ENCODE measurements around the gene HES4.
"Not testable (repeated sequence)": the region's sequence is repeated elsewhere in the genome, so short reads cannot be mapped to it uniquely, and the experiment has no call there.

HES4 gene

DNA sequence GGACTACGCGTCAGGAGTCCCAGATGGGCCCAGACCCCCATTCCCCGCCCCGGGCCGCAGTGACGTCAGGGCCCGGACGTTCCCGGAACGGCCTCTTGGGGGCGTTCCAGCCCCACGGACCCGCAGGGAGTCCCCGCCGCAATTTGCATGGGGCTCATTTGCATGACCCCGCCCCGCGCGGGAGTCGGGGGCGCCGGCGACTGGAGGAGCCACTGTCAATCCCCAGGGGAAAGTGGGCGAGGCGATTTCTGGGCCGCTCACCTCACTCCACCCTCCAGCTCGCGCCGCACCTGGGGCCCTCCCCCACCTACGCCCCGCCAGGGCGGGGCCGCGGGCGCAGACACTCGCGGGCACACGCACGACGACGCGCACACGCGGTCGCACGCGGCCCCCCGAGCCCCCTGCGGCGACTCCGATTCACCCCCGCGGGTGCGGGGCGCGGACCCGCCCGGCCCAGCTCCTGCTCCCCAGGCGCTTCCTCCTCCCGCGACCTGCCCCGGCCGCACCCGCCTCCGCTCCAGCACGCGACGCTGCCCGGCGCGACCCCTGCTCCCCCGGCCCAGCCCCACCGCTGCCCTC is 33.2 kb upstream of the HES4 start:
- DNase-seq (ENCODE audit: low read depth) = peak; percentile 77

DNA sequence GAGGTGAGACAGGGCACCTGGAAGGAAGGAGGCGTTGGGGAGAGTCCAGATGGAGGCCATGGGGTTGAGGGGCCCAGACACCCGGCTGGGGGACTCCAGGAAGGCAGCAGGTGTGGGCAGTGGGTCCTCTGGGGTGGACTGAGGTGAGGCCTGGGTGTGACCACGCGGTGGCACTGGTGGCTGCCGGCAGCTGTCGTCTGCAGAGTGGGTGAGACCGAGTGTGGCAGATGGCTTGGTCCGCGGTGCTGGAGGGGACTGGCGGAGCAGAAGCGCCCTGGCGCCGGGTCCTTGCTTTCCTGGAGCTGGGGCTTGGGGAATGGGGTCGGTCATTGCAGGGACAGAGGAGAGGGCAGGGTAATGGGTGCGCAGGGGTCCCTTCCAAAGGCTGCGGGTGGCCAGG is 32.5 kb upstream of the HES4 start:
- DNase-seq (ENCODE audit: low read depth) = no peak

DNA sequence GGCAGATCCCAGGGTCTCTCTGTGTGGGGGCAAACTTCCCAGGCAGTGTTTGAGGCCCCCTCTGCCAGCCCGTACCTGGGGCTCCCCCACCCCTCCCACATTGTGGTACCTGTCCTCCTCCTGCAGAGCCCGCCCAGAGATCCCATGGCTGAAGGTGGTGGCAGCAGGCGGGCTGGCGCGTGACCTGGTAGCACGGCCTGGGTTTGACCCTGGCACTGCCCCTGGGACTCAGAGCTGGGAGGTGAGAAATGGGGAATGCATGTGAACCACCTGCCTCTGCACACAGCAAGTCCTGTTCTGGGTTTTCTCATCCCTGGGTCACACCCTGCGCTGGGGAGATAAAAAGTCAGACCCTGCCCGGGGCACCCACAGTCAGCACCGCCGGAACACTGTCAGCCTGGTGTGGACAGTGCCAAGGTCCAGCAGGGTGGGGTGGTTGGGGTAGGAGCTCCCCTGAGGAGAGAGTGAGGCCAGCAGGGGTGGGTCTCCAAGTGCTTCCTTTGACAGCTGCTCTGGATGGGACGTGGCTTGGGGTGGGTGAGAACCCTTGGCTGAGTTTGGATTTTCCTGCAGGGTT is 31.9 kb upstream of the HES4 start:
- no peak for DNase-seq (ENCODE audit: low read depth)

DNA sequence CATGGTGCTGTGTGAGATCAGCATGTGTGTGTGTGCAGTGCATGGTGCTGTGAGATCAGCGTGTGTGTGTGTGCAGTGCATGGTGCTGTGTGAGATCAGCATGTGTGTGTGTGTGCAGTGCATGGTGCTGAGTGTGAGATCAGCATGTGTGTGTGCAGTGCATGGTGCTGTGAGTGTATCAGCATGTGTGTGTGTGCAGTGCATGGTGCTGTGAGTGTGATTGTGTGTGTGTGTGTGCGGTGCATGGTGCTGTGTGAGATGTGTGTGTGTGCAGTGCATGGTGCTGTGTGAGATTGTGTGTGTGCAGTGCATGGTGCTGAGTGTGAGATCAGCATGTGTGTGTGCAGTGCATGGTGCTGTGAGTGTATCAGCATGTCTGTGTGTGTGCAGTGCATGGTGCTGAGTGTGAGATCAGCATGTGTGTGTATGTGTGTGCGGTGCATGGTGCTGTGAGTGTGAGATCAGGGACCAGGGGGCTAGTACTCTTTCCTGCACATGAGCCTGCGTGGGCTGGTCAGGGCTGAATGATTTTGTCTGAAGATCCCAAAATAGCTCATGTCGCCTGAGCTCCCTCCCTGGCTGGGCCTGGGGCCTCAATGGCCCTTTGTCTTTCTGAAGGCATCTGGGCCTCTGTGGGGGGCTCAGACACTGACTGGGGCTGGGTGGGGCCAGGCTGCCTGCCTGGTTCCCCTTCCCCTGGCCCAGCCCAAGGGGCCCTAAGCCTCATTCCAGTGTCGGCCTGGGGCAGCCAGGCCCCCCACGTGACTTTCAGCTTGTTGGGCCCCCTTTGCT is 31.2 kb upstream of the HES4 start:
- not testable (repeated sequence) for DNase-seq (ENCODE audit: low read depth)

DNA sequence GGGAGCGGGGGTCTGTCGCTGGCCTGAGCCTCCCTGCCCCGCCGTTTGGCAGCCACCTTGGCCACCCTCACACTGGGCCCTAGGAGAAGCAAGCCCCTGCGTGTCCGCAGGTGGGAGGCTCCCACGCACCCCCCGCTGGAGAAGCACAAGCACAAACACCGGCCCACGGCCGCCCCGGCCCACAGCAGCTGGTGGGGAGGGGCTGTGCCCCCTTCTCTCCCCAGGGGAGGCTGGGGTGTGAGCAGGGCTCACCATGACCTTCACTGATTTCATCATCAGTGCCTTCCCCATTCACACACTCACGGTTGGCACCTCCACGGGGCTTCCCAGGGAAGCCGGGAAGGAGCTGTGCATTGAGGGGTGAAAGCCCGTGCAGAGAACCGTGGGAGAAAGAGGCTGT is 27.9 kb upstream of the HES4 start:
- DNase-seq (ENCODE audit: low read depth) = no peak

DNA sequence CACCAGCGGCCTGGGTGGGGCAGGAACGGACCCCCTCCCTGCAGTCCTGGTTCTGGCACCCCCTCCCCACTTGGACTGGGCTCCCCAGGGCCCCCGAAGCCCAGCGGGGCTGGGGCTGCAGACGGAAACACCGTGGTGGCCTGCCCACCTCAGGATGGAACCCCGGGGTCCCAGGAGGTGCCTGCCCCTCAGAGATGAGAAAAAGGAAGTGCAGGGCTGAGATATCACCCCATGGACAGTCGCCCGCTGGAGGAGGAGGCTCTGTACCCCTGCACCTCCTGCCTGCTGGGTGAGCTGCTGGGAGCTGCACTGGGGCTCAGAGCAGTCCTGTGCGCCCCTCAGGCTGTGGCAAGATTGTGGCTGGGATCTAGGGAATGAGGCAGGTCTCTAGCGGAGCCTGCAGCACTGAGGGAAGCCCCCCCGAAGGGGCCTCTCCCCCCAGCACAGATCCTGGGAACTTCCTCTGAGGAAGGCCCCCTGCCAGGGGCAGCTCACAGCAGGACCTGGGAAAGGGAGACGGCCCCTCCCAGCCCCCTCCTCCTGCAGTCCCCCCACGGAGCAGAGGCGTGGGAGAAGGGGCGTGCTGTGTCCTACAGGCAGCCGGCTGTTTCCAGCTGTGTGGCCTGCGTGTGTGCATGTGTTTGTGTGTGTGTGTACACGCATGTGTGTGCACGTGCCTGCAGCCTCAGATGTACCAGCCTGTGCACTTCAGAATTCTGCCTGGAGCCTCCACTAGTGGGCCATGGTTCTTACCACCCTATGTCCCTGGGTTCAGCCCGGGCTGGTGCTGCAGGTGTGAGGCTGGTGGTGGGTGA is 26.9 kb upstream of the HES4 start:
- no peak for DNase-seq (ENCODE audit: low read depth)

DNA sequence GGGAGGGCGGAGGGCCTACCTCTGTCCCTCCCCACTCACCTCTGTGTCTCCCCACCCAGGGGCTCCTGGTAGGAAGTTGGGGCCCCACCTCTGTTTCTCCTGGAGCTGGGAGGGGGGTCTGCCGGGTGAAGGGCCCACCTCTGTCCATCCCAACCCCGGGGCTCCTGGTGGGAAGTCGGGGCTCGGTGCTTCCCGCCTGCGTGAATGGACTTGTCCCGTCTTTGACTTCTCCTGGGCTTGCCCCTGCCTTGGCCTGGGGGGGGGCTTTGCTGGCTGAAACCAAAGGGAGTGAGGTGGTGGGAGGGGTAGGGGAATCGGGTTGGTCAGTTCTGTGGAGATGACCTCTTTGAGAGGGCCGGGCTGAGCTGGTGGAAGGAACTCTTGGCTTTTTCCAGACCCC is 25.8 kb upstream of the HES4 start:
- DNase-seq (ENCODE audit: low read depth) = no peak

DNA sequence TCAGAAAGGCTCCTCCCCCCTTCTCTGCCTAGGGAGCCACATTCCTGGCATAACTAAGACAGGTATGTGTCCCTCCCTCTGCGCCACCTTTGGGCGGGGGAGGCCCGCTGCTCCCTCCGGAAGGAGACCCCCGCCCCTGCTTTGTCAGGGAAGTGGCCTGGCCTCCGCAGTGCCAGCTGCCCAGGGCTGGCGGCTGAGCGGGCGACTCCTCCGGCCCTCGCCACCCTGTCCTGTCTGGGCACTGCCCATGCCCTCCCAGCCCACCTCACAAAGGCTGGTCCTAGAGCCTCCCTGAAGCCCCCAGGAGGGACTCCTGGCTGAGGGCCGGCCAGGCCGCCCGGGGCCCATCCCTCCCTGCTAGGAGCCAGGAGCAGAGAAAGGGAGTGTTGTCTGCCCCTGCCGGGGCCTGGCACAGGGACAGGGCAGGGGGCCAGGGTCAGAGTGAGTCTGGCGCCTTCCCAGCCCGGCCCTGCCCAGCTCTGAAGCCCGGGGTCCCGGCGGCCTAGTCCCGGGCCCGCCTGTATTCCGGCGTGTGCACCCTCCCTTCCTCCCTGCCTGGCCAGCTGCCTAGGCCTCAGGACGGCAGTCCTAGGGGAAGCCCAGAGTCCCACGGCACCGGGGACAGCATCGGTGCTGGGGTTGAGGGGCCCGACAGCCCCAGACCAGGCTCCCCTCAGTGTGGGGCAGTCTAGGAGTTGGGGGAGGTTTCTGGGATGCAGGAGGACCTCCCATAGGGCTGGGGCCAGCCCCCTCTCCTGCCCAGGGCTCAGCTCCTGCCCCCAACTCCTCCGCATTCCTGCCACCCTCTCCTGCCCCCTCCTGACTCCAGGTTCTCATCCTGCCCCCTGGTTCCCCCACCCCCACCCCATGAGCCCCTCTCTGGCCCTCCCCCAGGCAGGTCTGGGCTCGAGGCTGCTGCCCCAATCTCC is 25.1 kb upstream of the HES4 start:
- DNase-seq (ENCODE audit: low read depth) = no peak

DNA sequence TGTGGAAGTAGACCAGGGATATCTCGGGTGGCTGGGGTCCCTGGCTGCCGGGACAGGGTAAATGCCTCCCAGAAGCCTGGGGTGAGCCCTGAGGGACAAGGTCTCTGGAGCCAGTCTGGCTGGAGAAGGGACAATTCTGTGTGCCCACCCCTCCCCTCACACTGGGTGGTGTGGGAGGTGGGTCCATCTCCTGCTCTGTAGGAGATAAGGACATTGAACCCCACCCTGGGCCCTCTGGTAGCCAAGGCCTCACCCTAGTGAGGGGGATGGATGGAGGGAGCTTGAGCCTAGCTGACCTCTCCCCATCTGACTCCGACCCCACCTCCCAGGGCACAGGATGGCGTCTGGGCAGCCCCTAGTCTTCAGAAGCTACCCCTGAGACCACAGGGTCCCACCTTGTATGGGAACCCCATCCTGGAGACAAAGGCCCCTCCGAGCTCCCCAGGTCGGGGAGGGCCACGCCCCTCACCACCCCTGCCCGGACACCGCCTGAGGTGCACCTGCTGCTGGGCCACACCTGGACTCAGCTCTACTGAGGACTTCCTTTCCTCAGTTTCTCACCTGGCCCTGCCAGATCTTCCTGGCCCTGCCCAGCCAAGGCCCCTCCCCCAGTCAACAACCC is 24.4 kb upstream of the HES4 start:
- DNase-seq (ENCODE audit: low read depth) = no peak

DNA sequence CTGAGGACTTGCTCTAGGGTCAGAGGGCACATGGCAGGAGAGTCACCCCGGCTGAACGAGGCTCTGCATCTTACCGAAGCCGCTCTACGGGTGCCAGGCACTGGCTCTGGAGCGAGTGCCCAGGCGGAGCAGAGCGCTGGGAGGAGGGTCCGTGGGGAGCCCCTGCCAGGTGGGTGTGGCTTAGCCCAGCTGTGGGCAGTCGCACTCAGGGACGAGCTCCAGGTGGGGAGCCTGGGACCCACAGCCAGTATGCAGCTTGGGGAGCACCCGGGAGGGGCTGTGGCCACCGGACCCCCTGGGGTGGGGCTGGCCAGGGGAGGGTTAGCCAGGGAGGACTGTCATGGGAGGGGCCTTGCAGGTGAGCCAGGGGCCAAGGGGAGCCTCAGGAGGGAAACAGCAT is 23.8 kb upstream of the HES4 start:
- DNase-seq (ENCODE audit: low read depth) = no peak

DNA sequence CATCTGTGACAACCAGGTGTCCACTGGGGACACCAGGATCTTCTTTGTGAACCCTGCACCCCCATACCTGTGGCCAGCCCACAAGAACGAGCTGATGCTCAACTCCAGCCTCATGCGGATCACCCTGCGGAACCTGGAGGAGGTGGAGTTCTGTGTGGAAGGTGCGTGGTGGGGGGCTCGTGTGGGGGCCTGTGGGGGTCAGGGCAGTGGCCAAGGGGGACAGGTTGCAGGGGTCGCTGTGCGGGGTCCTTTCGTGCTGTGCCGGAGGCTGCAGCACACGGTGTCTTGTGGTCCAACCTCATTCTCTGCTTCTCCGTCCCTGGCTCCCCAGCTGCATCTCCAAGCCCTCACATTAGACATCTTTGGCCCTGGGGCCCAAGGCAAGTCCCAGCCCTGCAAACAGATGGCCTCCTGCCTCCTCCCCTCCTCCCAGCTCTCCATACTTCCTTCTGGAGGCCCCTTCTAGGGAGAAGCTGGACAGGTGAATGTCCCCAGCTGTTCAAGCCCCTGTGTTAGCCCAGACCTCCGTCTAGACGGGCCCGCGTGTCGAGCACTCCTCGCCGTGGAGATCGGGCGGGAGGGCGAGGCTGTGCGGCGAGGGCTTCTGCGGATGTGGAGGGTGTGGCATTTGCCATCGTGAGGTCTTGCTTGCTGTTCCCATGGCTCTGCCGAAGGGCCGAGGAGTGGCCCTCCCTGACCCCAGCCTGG is 22.6 kb upstream of the HES4 start:
- no peak for DNase-seq (ENCODE audit: low read depth)

DNA sequence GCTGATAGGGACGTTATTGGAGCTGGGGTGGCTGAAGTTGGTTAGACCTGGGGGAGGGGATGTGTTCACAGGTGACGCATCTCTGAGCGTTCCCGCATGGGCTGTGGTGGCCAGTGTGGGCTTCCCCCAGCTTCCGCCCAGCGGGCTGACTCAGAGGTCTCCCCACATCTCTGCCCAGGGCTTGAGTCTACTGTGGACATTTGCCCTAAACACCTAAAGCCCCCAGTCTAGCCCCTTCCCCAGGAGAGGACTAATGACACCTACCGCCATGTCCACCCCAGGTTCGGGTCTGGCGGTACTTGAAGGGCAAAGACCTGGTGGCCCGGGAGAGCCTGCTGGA is 22.0 kb upstream of the HES4 start:
- no peak for DNase-seq (ENCODE audit: low read depth)

DNA sequence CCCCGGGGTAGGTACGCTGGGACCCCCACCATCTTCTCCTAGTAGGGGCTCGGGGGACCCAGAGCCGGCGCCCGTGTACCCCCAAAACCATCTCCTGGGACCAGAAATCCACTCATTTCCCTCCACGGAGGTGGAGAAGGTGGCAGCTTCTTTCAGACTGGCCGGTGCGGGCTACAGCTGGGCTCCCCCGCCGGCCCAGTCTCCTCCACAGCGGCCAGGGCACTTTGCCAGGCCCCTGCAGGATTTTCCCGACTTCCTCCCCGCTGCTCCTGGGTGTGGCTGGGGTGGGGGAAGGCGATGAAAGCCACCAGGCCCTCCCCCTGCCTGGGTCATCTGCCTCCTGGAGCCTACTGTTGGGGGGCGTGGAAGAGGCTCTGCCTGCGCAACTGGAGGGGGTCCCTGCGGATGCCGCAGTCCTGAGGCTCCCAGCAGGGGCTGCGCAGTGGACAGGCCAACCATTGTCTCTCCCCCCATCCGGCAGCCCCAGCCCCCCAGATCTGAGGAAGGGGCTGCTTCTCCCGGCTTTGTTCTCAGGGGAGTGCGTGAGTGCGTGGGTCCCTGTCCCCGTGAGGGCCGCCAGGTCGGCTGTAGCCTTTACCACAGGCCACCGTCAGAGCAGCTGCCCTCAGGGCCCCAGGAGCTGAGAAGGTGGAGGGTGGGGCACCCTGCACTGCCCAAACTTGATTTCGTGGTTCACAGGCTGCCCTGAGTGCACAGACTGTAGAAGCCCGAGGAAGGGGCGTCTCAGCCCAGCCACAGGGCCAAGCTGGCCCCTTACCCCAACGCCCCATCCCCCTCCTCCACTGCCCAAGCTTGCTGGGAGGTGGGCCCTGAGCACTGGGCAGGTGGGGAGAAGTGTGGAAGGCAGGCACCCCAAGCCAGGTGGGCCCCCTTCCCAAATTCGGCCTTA is 21.4 kb upstream of the HES4 start:
- DNase-seq (ENCODE audit: low read depth) = no peak

DNA sequence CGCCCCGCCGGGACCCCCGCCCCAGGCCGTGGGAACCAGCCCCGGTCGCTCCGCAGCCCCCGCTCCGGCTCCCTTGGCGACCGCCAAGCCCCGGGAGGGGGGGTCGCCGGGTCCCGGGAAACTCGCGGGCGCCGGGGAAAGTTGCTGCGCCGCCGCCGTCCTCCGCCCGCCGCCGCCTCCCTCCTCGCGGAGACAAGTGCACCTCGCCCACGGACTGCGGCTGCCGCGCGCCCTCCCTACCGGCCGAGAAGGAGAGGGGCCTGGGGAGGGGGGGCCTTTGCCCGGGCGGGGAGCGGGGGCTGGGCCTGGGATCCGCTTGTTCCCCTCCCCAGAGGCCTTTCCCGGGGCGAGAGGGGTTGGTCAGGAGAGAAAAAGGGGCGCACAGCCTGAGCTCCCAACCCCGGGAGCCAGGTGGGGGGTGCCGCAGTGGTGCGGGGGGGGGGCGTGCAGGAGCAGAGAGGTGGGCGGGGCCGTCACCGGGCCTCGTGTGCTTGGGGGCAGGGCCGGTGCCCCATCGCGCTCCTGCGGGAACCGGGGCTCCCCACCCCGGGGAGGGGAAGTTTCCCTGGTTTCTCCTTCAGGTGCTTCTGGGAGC is 20.6 kb upstream of the HES4 start:
- no peak for DNase-seq (ENCODE audit: low read depth)

DNA sequence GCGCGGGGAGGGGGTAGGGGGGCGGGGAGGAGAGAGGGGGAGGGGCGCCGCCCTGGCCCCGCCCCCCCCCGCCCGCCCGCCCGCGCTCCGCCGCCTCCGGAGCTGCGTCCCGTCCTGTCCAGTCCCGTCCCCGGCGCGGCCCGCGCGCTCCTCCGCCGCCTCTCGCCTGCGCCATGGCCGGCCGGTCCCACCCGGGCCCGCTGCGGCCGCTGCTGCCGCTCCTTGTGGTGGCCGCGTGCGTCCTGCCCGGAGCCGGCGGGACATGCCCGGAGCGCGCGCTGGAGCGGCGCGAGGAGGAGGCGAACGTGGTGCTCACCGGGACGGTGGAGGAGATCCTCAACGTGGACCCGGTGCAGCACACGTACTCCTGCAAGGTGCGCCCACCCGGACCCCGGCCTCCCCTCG is 20.1 kb upstream of the HES4 start, which contains the start of gene AGRN:
Gene AGRN (plus strand): TSS at position 121 of the 405 bp plus-strand sequence. CDS start 53 bp downstream, at position 174.
- DNase-seq (ENCODE audit: low read depth) = no peak

DNA sequence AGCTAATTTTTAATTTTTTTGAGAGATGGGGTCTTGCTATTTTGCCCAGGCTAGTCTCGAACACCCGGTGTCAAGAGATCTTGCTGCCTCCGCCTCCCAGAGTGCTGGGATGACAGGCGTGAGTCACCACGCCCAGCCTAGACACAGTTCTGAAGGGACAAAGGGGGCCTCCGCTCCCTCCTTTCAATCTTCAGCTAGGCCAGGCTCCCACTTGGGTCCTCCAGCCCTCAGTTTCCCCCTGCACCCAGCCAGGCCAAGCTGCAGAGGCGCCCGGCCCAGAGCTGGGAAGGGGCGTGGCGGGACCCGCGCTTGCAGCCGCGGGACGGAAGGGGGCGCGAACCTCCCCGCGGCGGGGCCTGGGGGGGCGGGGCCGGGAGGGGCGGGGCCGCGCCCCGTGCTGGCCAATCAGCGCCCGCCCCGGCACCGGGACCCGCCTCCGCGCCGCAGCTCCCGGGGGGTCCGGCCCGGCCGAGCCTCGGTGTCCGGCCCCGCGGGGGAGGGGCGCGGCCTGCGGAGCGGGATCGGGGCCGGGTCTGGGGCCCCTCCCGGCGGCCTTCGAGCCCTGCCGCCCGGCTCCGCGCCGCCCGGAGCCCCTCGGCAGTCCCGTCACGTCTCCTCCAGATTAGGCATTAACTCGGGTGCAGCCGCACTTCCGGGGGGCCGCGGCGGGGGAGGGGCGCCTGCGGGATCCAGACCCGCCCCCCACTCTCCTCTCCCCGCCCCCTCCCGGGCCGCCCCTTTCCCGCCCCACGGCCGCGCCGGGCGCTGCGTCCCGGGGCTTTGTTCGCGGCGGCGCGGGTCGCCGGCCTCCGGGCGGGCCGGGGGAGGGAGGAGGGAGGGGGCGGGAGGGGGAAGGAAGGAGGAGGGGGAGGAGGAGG is 19.5 kb upstream of the HES4 start:
- peak; percentile 67 for DNase-seq (ENCODE audit: low read depth)

DNA sequence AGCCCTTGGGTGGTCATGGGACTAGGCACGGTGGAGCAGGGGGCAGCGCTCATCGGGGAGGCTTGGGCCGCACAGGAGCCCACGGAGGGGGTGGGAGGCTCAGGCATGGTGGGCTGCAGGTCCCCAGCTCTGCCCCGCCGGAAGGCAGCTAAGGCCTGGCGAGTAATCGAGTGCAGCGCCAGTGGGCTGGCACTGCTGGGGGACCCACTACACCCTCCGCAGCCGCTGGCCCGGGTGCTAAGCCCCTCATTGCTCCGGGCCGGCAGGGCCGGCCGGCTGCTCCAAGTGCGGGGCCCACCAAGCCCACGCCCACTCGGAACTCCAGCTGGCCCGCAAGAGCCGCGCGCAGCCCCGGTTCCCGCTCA is 18.4 kb upstream of the HES4 start:
- not testable (repeated sequence) for DNase-seq (ENCODE audit: low read depth)
